Tibial nerve (tissue), 3 donors: ENCODE results near the gene NELFB.

Source experiments
- CTCF ChIP-seq, 5 experiments: fragments of 200-600 bp in 3 of 5; fragments of 450-650 bp in 2 of 5; sonication (generic) in 3 of 5; IDR thresholded peaks; one replicate each; pipeline ENCODE4 v1.5.1; 2016 to 2019; ENCODE audit warnings: antibody characterized with exemption in 5 of 5, mild to moderate bottlenecking in 3 of 5, moderate library complexity in 2 of 5
- POLR2A ChIP-seq, 2 donors: fragments of 450-650 bp; IDR thresholded peaks; one replicate each; pipeline ENCODE4 v1.6.1; 2017; ENCODE audit warnings: antibody characterized with exemption in 2 of 2, mild to moderate bottlenecking in 2 of 2, moderate library complexity in 2 of 2

- TF ChIP-seq CTCF (IDR thresholded peaks at IDR 0.05): no peak
- TF ChIP-seq POLR2A (IDR thresholded peaks at IDR 0.05): no peak
These were observed 34.0 kb upstream of the NELFB start for GRCh38 chr9:137221095-137221505.
